K562 (cell line): ENCODE data around the gene LOC128125822.

ENCODE experiments used
- BCL6 ChIP-seq: fragments of 250-450 bp; sonication (Bioruptor Pico); IDR thresholded peaks from 2 replicates; pipeline ENCODE4 v1.4.0; 2020
- BMI1 ChIP-seq: fragments of 150-350 bp; IDR thresholded peaks from 2 replicates; pipeline ENCODE4 v1.6.1; 2014; ENCODE audit warnings: low read length
- GABPA ChIP-seq: fragments of 200-800 bp; sonication (Bioruptor generic); conservative IDR thresholded peaks from 2 replicates; pipeline ENCODE4 v1.6.1; 2016; ENCODE audit warnings: low read depth, missing genetic modification characterization, missing compliant biosample characterization
- HDAC8 ChIP-seq: fragments of 450-650 bp; IDR thresholded peaks from 2 replicates; pipeline ENCODE4 v1.6.1; 2016; ENCODE audit warnings: mild to moderate bottlenecking, missing genetic modification characterization, moderate library complexity, missing compliant biosample characterization
- HNRNPL ChIP-seq: fragments of 200-400 bp; formaldehyde crosslinking; IDR thresholded peaks from 2 replicates; pipeline ENCODE4 v1.6.1; 2017; ENCODE audit warnings: low read depth, mild to moderate bottlenecking, low read length
- MAFG ChIP-seq: fragments of 450-650 bp; conservative IDR thresholded peaks from 2 replicates; pipeline ENCODE4 v1.6.1; 2016; ENCODE audit warnings: missing genetic modification characterization, missing compliant biosample characterization
- MTA2 ChIP-seq: fragments of 450-650 bp; IDR thresholded peaks from 2 replicates; pipeline ENCODE4 v1.6.1; 2016; ENCODE audit warnings: low read depth
- PHF20 ChIP-seq: fragments of 450-650 bp; IDR thresholded peaks from 2 replicates; pipeline ENCODE4 v1.6.1; 2018; ENCODE audit not compliant: partially characterized antibody
- SAP30 ChIP-seq: fragments of 200-600 bp; sonication (generic); IDR thresholded peaks from 2 replicates; pipeline ENCODE4 v1.6.1; 2012; ENCODE audit warnings: borderline replicate concordance, low read depth, mild to moderate bottlenecking, moderate library complexity, low read length, control low read depth, inconsistent platforms; ENCODE audit not compliant: insufficient read depth, poor library complexity, severe bottlenecking
- SMAD1 ChIP-seq: fragments of 150-350 bp; IDR thresholded peaks from 2 replicates; pipeline ENCODE4 v1.6.1; 2014; ENCODE audit warnings: low read length, low read depth; ENCODE audit not compliant: partially characterized antibody
- SMAD4 ChIP-seq: fragments of 250-450 bp; sonication (Bioruptor Pico); conservative IDR thresholded peaks from 2 replicates; pipeline ENCODE4 v1.8.0; 2021; ENCODE audit warnings: inconsistent platforms, mild to moderate bottlenecking, moderate library complexity
- SMARCE1 ChIP-seq: fragments of 450-650 bp; IDR thresholded peaks from 2 replicates; pipeline ENCODE4 v1.7.1; 2016; ENCODE audit warnings: mild to moderate bottlenecking
- SMC3 ChIP-seq: conservative IDR thresholded peaks from 2 replicates; pipeline ENCODE4 v1.6.1; 2011; ENCODE audit warnings: low read depth, low read length, improper control_type of control experiment; ENCODE audit not compliant: insufficient read depth
- TEAD1 ChIP-seq, 2 experiments: fragments of 450-650 bp in 1 of 2; sonication (generic) in 1 of 2; formaldehyde crosslinking; IDR thresholded peaks; 2 replicates each; pipeline versions ENCODE4 v1.4.0 to v1.8.0; 2020 to 2022; ENCODE audit warnings: mild to moderate bottlenecking in 2 of 2, missing genetic modification reagents in 1 of 2
- TEAD2 ChIP-seq: fragments of 450-650 bp; IDR thresholded peaks from 2 replicates; pipeline ENCODE4 v1.6.1; 2016; ENCODE audit warnings: missing genetic modification characterization, control low read depth, missing compliant biosample characterization
- TGIF2 ChIP-seq: sonication (generic); formaldehyde crosslinking; IDR thresholded peaks from 2 replicates; pipeline ENCODE4 v1.8.1; 2022; ENCODE audit warnings: mild to moderate bottlenecking, missing genetic modification reagents, moderate library complexity
- ZC3H4 ChIP-seq: sonication (generic); formaldehyde crosslinking; IDR thresholded peaks from 2 replicates; pipeline ENCODE4 v1.9.0; 2021; ENCODE audit warnings: missing genetic modification reagents, borderline replicate concordance
- ZNF140 ChIP-seq: fragments of 250-450 bp; sonication (Bioruptor Pico); IDR thresholded peaks from 2 replicates; pipeline ENCODE4 v1.8.0; 2021; ENCODE audit warnings: moderate library complexity, mild to moderate bottlenecking, inconsistent platforms
- ZNF174 ChIP-seq: fragments of 250-450 bp; sonication (Bioruptor Pico); IDR thresholded peaks from 2 replicates; pipeline ENCODE4 v1.4.0; 2020; ENCODE audit warnings: mild to moderate bottlenecking
- ZNF507 ChIP-seq: conservative IDR thresholded peaks from 2 replicates; pipeline ENCODE4 v1.6.1; 2017; ENCODE audit warnings: missing genetic modification characterization, missing compliant biosample characterization
- ZNF77 ChIP-seq: fragments of 250-450 bp; sonication (Bioruptor Pico); IDR thresholded peaks from 2 replicates; pipeline ENCODE4 v1.5.0; 2020
- ZSCAN29 ChIP-seq: fragments of 450-650 bp; IDR thresholded peaks from 2 replicates; pipeline ENCODE4 v1.6.1; 2017
- TF ChIP-seq, protein P1 (sequence below): sonication (generic); formaldehyde crosslinking; IDR thresholded peaks from 2 replicates; pipeline ENCODE4 v1.8.0; 2022; ENCODE audit warnings: missing genetic modification reagents, mild to moderate bottlenecking, moderate library complexity, borderline replicate concordance
- TF ChIP-seq, protein P2 (sequence below): fragments of 450-650 bp; IDR thresholded peaks from 2 replicates; pipeline ENCODE4 v1.7.0; 2016; ENCODE audit warnings: borderline replicate concordance
- TF ChIP-seq, protein P3 (sequence below), 2 experiments: IDR thresholded peaks; 2 replicates each; pipeline ENCODE4 v1.6.1; 2012; ENCODE audit warnings: improper control_type of control experiment in 2 of 2, low read depth in 2 of 2, low read length in 2 of 2, borderline replicate concordance in 1 of 2

Gene LOC128125822

DNA sequence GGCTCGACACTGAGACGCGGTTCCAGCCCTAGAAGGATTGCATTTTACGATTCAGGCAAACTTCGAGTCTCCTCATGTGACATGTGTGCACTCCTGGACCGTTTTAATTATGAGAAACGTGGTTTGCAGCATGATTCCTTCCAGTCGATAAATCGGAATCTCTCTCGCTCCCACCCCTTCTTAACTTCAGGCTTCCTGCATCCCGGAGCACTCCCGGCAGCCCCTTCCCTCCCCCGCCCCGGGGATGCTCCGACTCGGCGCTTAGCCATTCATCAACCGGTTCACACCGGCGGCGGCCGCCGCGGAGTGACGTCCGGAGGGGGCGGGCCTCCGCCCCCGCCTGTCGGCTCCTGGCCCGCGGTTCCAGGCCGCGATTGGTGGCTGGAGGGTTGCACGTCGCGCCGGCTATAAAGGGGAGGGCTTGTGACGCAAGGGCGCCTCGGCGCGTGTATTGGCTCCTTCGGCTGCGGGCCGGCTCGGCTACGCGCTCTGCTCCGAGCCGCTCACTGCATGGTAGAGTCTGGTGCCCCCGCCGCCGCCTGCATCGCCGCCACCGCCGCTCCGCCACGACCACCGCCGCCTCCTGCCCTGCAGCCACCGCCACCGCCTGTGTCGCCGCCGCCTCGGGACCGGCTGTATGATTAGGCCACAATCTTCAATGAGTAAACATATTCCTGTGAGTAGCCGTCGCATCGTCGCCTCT, at the start of gene LOC128125822, which contains the start of gene PTP4A1 (continued):
- TF ChIP-seq, protein P1, sequence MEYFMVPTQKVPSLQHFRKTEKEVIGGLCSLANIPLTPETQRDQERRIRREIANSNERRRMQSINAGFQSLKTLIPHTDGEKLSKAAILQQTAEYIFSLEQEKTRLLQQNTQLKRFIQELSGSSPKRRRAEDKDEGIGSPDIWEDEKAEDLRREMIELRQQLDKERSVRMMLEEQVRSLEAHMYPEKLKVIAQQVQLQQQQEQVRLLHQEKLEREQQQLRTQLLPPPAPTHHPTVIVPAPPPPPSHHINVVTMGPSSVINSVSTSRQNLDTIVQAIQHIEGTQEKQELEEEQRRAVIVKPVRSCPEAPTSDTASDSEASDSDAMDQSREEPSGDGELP (CRISPR knock-in tag): peak; percentile 67; the same call in 1 of the 2 replicates
- TF ChIP-seq MTA2 (no peak), ZNF140 (no peak), HNRNPL (peak; percentile 42; the same call in 1 of the 2 replicates), ZNF174 (no peak), TEAD1 (CRISPR knock-in tag; IDR thresholded peaks at IDR 0.05) (peak in 1 of 2 experiments; percentile 27; a peak in 1 of 4 replicates), ZNF77 (CRISPR knock-in tag) (no peak), SAP30 (peak; percentile 24), SMARCE1 (peak; percentile 38; the same call in 1 of the 2 replicates), HDAC8 (no peak), BMI1 (no peak), MAFG (no peak), SMAD4 (CRISPR knock-in tag) (0 out of 2 replicates have a peak, but pooled peaks have one; percentile 19), TEAD2 (tag) (no peak), BCL6 (CRISPR knock-in tag) (no peak; the same call in 1 of the 2 replicates), SMAD1 (no peak), ZC3H4 (no peak), SMC3 (no peak), TGIF2 (CRISPR knock-in tag) (no peak), ZNF507 (tag) (no peak), GABPA (tag) (no peak; the same call in 1 of the 2 replicates), ZSCAN29 (peak; percentile 21; the same call in 1 of the 2 replicates), PHF20 (no peak)
- TF ChIP-seq, protein P2, sequence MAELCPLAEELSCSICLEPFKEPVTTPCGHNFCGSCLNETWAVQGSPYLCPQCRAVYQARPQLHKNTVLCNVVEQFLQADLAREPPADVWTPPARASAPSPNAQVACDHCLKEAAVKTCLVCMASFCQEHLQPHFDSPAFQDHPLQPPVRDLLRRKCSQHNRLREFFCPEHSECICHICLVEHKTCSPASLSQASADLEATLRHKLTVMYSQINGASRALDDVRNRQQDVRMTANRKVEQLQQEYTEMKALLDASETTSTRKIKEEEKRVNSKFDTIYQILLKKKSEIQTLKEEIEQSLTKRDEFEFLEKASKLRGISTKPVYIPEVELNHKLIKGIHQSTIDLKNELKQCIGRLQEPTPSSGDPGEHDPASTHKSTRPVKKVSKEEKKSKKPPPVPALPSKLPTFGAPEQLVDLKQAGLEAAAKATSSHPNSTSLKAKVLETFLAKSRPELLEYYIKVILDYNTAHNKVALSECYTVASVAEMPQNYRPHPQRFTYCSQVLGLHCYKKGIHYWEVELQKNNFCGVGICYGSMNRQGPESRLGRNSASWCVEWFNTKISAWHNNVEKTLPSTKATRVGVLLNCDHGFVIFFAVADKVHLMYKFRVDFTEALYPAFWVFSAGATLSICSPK: no peak
- TF ChIP-seq, protein P3, sequence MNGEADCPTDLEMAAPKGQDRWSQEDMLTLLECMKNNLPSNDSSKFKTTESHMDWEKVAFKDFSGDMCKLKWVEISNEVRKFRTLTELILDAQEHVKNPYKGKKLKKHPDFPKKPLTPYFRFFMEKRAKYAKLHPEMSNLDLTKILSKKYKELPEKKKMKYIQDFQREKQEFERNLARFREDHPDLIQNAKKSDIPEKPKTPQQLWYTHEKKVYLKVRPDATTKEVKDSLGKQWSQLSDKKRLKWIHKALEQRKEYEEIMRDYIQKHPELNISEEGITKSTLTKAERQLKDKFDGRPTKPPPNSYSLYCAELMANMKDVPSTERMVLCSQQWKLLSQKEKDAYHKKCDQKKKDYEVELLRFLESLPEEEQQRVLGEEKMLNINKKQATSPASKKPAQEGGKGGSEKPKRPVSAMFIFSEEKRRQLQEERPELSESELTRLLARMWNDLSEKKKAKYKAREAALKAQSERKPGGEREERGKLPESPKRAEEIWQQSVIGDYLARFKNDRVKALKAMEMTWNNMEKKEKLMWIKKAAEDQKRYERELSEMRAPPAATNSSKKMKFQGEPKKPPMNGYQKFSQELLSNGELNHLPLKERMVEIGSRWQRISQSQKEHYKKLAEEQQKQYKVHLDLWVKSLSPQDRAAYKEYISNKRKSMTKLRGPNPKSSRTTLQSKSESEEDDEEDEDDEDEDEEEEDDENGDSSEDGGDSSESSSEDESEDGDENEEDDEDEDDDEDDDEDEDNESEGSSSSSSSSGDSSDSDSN (IDR thresholded peaks at IDR 0.05; ENCODE audit: borderline replicate concordance in 1 of 2, low read depth in 2 of 2, low read length in 2 of 2): peak in 1 of 2 experiments; percentile 52; a peak in 1 of 4 replicates
